Colonic mucosa (tissue), 4 donors: ENCODE measurements around the gene FAM98C. TPM values are rescaled to one million over a fixed set of nuclear protein-coding genes. Genes with fewer than 3 reads are reported as not detected.

Source experiments
- DNase-seq: peaks from one replicate; pipeline ENCODE4 v3.0.0-alpha.2; 2020
- H3K27ac ChIP-seq: fragments of 200-600 bp; one replicate; pipeline ENCODE4 v1.8.0; 2021
- H3K27me3 ChIP-seq: fragments of 200-600 bp; one replicate; pipeline ENCODE4 v1.8.0; 2021
- H3K36me3 ChIP-seq: fragments of 200-600 bp; one replicate; pipeline ENCODE4 v1.8.0; 2021
- H3K4me1 ChIP-seq: fragments of 200-600 bp; one replicate; pipeline ENCODE4 v1.8.0; 2021; ENCODE audit warnings: mild to moderate bottlenecking
- H3K4me3 ChIP-seq: fragments of 200-600 bp; one replicate; pipeline ENCODE4 v1.8.0; 2021
- H3K9ac ChIP-seq, 2 donors: one replicate each; pipeline ENCODE4 v1.7.0; 2013; ENCODE audit warnings: control low read depth in 2 of 2, low read depth in 2 of 2, low read length in 2 of 2
- H3K9me3 ChIP-seq: fragments of 200-600 bp; one replicate; pipeline ENCODE4 v1.8.0; 2021
- intact Hi-C: fragments of 100-400 bp; cut with DNase I; formaldehyde crosslinking; loops from one replicate; pipeline ENCODE4 v1.14.1; 2022
- total RNA-seq, 2 donors: library from RNA; stranded (reverse); fragmentation: NEBNext Ultra II Directional in 1 of 2; extraction: Animal tissue kit (Norgen Biotek cat#: 25700) in 1 of 2; gene quantifications; one replicate each; pipeline ENCODE4 v1.2.1, GENCODE V29; 2021
- TF ChIP-seq, protein P1 (sequence below): fragments of 200-600 bp; IDR thresholded peaks from one replicate; pipeline ENCODE4 v1.8.0; 2022; ENCODE audit warnings: antibody characterized with exemption, mild to moderate bottlenecking
- donor health status: healthy.
- donor health status: DM: no; HTN: no; CAD: no.
- donor health status: DM: no; HTN: no; CAD: no.

The FAM98C gene
- total RNA-seq, 2 donors from 2014 or later: 31.4 to 35.4 TPM

DNA sequence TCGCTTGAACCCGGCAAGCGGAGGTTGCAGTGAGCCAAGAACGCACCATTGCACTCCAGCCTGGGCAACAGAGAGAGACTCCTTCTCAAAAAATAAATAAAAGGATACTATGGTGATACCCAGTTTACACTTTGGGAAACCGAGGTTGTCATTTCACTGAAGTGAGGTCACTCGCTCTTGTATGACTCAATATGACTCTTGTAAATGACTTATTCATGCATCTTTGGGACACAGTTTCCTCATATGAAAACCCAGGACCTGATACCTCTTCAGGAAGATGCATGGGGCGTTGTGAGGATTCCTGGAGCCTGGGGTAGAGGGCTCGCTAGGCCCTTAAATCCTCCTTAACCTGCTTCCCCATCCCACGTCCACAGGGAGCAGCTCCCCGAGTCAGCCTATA is 24.0 kb upstream of the FAM98C start:
- Histone ChIP-seq H3K4me1 (peaks cover 5% of the 10 kb centered on the region), H3K4me3 (no peak overlapping the region), H3K9ac (no peak overlapping the region), H3K27ac (no peak overlapping the region), H3K9me3 (no peaks in the 10 kb centered on the region), H3K27me3 (no peaks in the 10 kb centered on the region), H3K36me3 (peaks cover 18% of the 10 kb centered on the region)
- intact Hi-C loops: no loop called here
- TF ChIP-seq, protein P1, sequence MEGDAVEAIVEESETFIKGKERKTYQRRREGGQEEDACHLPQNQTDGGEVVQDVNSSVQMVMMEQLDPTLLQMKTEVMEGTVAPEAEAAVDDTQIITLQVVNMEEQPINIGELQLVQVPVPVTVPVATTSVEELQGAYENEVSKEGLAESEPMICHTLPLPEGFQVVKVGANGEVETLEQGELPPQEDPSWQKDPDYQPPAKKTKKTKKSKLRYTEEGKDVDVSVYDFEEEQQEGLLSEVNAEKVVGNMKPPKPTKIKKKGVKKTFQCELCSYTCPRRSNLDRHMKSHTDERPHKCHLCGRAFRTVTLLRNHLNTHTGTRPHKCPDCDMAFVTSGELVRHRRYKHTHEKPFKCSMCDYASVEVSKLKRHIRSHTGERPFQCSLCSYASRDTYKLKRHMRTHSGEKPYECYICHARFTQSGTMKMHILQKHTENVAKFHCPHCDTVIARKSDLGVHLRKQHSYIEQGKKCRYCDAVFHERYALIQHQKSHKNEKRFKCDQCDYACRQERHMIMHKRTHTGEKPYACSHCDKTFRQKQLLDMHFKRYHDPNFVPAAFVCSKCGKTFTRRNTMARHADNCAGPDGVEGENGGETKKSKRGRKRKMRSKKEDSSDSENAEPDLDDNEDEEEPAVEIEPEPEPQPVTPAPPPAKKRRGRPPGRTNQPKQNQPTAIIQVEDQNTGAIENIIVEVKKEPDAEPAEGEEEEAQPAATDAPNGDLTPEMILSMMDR: no peak
- no peak for DNase-seq

DNA sequence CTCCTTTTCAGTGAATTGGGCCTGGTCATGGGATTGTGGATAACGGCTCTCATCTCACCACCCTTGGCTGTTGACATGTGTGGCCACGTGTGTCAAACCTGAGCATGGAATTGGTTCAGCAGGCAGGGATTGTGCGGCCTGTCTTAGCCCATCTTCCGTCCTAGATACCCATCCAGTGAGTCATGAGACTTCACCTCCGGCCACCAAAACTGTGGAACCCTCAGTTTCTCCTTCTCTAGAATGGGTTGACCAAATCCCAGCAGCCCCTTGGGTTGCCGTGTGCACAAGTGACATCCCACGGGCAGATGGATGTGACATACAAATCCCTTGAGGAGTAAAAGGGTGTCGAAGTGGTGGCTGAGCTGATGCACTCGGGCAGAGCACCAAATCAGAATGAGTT is 21.8 kb upstream of the FAM98C start:
- intact Hi-C loops: no loop called here
- Histone ChIP-seq H3K27me3 (no peaks in the 10 kb centered on the region), H3K36me3 (peaks cover 18% of the 10 kb centered on the region)

DNA sequence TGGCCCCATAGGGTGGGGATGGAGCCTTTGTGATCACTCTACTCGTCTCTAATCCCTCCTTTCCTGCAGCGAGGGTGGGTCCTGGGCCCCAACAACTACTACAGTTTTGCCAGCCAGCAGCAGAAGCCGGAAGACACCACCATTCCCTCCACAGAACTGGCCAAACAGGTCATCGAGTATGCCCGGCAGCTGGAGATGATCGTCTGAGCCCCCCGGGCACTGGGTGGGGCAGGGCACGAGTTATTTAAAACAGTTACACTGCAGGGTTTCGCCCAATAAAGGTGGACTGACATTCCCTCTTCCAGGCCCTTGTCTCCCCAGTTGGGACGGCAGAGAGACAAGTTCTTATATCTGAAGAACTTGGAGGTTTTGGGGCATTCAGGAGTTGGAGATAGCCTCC is 19.7 kb upstream of the FAM98C start:
- H3K9me3 ChIP-seq: no peaks in the 10 kb centered on the region

More for the DNA sequence above, 21.8 kb upstream of the FAM98C start:
- H3K9ac ChIP-seq: no peak overlapping the region
- H3K4me3 ChIP-seq: no peak overlapping the region
- DNase-seq: no peak
- H3K27ac ChIP-seq: no peak overlapping the region
- TF ChIP-seq, protein P1: no peak
- H3K9me3 ChIP-seq: no peaks in the 10 kb centered on the region
- H3K4me1 ChIP-seq: no peaks in the 10 kb centered on the region

DNA sequence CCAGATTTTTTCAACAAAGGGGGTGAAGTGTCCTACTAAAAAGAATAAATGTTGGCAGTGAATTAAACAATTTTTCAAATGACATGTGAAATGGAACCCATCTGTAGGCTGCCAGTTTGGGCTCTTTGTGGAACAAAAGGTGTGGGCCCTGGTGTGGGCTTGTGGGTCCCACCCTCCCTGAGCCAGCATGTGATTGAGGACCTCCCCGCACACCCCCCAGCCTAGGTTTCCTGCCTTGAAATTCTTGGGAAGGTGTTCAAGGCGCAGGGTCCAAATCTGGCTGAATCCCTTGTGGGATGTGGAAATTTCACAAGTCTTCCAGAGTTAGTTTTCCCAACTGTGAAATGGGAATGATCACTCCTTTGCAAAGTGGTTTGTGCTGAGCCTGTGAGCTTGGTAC is 19.1 kb upstream of the FAM98C start:
- H3K36me3 ChIP-seq: peaks cover 18% of the 10 kb centered on the region

More for the DNA sequence above, 19.7 kb upstream of the FAM98C start:
- no peak overlapping the region for H3K27ac ChIP-seq
- TF ChIP-seq, protein P1: no peak
- H3K4me3 ChIP-seq: no peak overlapping the region
- intact Hi-C loops: no loop called here
- peaks cover 18% of the 10 kb centered on the region for H3K36me3 ChIP-seq
- no peak for DNase-seq
- H3K4me1 ChIP-seq: peaks cover 11% of the 10 kb centered on the region
- peaks cover 6% of the 10 kb centered on the region for H3K27me3 ChIP-seq
- no peak overlapping the region for H3K9ac ChIP-seq

DNA sequence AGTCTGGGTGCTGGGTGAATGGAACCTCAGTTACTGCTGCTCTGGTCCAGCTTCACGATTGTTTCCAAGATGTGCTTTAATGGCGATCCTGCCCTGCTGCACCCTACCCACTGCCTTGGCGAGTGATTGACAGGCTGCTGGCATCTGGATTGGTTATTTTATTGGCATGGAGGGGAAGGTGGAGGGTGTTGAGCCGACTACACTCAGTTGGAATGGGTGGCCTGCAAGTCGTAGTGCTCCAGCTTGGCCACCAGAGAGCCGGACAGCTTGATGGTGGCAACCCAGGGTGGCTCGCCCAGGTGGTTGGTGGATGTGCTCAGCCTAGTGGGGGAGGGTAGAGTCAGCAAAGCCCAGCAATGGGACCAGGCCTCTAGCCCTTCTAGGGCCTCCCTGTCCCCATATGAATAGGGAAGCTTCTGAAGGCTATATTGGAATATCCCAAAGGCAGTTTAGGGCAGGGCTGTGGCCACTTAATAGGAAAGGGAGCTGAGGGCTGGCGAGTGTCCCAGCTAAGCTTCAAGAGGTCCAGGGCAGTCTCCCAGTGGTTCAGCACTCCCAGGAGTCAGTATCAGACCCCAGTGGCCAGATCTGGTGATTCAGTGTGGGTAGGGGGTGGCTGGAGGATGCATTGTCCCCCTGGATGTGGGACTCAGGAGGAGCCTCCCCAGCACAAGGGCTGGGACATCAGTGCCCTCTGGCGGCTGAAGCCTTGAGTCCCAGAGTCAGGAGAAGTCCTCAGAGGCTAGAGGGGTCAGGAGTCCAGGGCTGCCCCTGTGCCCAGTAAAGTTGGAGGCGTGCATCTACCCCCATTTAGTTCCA is 18.5 kb upstream of the FAM98C start:
- no peak for DNase-seq
- Histone ChIP-seq H3K9ac (no peak overlapping the region), H3K27ac (no peak overlapping the region), H3K27me3 (peaks cover 17% of the 10 kb centered on the region), H3K4me3 (no peak overlapping the region), H3K9me3 (no peaks in the 10 kb centered on the region), H3K4me1 (peaks cover 14% of the 10 kb centered on the region), H3K36me3 (peaks cover 18% of the 10 kb centered on the region)
- TF ChIP-seq, protein P1: no peak
- intact Hi-C loops: no loop called here

More for the DNA sequence above, 19.1 kb upstream of the FAM98C start:
- no peaks in the 10 kb centered on the region for H3K9me3 ChIP-seq
- no peak overlapping the region for H3K4me3 ChIP-seq
- peaks cover 10% of the 10 kb centered on the region for H3K27me3 ChIP-seq
- no peak overlapping the region for H3K27ac ChIP-seq
- intact Hi-C loops: no loop called here
- peaks cover 14% of the 10 kb centered on the region for H3K4me1 ChIP-seq
- DNase-seq: no peak
- H3K9ac ChIP-seq: no peak overlapping the region
- TF ChIP-seq, protein P1: no peak
